22Rv1 (cell line): ENCODE measurements around the gene NME3.

ENCODE experiments used
- CTCF ChIP-seq: fragments of 450-650 bp; IDR thresholded peaks from 2 replicates; pipeline ENCODE4 v1.5.1; 2017; ENCODE audit warnings: mild to moderate bottlenecking
- ZFX ChIP-seq: fragments of 450-650 bp; IDR thresholded peaks from 2 replicates; pipeline ENCODE4 v1.6.1; 2017; ENCODE audit warnings: antibody characterized with exemption, borderline replicate concordance

GRCh38 chr16:1744338-1744840, 27.0 kb downstream of the NME3 start:
- TF ChIP-seq CTCF (no peak), ZFX (no peak)
